Germinal center (tissue), 1 donor: ENCODE data around the gene GLIS1.

Source experiments
- DNase-seq: peaks from one replicate; pipeline ENCODE4 v3.0.0; 2012; ENCODE audit warnings: mixed read lengths, low spot score

The GLIS1 gene

DNA sequence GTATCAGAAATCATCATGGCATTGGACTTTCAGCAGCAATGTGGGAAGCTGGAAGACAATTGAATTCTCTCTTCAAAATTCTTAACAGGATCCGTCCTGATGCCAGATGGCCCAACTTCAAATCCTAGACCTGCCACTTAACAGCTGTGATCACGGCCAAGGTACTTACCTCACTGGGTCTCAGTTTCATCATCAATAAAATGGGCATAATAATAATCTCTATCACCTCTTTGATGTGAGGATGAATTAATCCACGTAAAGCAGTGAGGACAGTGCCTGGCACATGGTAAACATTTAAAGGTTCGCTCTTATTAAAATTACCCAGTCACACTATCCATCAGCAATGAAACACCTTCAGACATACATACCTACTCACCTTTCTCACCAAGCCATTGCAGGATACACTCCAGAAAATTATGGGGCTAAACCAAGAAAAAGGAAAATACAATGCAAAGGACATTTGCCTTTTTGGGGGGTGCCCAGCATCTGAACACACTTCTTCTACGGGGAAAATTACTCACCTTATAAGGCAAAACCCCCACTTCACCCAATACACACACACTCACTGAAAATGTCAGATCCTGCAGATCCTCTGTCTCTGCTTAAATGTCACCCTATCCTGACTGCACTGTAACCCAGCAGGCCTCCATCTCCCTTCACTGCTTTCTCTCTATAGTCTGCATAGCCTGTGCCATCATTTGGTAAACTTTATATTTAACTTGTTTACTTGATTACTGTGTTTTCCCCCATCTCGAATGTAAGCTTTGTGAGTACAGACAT is 21.7 kb downstream of the GLIS1 start:
- no peak for DNase-seq

DNA sequence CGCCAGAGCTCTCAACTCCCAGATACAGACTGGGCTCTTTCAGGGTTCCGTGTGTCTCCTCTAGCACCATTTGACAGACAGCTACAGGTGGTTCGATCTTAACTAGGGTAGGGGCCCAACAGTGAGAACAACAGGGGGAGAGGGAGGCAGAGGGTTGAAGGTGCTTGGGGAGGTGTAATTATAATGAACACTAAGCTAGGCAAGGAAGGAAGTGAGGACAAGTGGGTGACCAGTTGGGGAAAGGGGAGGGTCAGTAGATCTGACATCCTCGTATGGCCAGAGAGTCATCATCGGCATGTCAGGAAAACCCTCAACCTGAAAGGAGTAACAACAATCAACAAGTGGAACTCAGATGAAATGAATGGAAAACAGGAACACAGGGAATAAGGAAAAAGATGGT is 22.8 kb downstream of the GLIS1 start:
- DNase-seq, result no peak

DNA sequence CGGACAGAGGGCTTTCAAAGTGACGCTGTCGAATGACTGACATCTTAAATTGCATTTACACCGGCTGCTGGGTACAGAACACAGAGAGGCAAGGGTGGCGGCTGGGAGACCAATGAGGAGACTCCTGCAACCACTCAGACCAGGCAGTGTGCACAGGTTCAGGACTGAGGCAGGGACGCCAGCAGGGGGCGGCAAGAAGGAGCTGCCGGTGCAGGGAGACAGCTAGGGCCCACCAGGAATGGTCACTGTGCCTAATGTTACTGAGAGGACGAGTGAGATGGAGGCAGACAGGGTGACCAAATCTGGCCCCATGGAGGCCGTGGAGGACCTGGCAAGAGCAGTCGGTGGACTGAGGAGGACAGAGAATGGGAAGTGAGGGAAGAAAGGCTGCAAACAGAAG is 23.5 kb downstream of the GLIS1 start:
- no peak for DNase-seq

DNA sequence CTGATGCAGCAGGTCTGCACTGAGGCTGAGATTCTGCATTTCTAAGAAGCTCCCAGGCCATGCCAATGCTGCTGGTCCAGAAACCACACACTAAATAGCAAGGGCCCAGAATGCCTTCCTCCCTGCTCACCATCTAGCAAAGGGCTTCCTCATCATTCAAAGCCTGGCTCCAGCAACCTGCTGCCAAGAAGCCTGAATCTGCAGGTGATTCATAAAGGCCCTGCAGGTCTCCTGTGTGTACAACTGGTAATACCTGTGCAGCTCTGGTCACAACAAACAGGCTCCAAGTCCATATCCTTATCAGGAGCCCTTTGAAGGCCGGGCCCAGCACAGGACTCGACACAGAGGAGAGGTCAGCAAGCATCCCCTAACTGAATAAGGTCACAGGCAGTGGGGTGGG is 26.7 kb downstream of the GLIS1 start:
- DNase-seq, result no peak

DNA sequence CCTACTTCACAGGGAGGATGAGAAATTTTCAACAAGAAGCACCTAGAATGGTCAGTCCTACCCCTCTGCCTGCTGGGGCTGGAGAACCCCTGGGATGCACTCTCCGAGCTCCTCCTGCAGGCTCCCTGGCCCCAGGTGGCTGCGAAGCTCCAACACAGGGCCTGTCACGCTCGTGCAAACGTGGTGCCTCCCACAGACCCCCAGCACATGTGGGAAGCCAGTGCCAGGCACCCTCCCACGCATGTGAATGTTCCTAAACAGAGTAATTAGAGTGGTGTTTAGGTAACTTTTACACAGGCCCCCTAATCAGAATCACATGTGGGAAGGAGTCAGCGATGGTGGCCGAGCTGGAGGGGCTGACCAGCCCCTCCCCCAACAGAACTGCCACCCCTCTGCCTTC is 28.4 kb downstream of the GLIS1 start:
- no peak for DNase-seq

DNA sequence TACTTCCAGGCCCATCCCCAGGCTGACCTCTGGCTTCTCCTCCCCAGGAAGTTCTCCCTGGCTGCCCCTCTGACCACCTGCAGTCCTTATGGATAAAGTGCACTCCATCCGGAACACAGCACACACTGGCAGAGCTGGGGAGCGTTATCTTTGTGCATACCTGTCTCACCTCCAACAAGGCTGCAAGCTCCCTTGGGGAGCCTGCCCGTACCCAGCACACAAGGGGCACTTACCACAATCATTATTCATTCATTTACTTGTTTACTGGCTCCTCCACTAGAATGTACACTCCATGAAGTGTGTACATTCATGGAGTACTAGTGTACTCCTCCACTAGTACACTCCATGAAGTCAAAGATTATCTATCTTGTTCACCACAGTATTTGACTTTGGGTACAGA is 30.3 kb downstream of the GLIS1 start:
- no peak for DNase-seq

DNA sequence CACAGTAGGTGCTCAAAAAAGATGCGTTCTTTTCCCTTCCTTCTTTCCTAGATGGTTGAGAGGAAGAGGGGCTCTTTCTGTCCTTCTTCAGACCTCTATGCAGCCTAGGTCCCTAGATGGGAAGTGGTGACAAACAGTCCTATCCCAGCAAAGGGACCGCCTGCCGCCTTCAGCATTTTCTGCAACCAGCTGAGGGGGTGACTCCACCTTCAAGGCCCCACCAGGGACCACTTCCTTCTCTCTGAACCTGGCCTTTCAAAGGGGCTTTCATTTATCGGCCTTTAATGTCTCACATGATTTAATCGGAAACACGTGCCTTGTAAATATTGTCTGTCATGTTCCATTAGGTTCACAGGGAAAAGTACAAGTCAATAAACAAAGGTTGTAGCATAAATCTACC is 32.6 kb downstream of the GLIS1 start:
- no peak for DNase-seq

DNA sequence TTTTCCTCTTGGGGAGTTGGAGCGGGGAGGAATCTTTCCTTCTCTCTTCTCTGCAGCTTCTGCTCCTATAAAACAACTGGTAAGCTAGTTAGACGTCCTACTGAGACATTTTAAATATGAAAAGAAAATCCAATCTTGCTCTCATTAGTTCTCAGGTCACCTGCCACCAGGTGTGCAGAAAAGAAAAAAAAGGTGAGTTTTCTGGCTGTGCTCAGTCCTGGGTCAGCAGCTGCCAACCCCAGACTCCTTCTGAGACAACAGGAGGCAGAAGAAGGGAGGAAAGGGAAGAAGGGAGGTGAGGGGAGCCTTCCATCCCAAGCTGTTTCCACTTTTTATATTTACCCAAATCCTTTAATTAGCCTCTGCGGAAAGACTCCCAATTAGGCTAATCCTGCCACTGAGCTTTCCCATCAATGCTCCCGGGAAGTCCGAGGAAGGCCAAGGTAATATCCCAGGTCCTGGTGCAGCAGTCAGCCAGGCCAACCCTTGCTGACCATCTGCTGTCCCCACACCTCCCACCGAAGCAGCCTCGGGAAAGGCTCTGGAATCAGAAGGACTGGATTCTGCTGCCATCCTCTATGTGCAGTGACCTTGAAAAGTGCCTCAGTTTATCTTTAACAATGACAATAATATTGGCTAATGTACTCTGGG is 33.4 kb downstream of the GLIS1 start:
- DNase-seq, result no peak

DNA sequence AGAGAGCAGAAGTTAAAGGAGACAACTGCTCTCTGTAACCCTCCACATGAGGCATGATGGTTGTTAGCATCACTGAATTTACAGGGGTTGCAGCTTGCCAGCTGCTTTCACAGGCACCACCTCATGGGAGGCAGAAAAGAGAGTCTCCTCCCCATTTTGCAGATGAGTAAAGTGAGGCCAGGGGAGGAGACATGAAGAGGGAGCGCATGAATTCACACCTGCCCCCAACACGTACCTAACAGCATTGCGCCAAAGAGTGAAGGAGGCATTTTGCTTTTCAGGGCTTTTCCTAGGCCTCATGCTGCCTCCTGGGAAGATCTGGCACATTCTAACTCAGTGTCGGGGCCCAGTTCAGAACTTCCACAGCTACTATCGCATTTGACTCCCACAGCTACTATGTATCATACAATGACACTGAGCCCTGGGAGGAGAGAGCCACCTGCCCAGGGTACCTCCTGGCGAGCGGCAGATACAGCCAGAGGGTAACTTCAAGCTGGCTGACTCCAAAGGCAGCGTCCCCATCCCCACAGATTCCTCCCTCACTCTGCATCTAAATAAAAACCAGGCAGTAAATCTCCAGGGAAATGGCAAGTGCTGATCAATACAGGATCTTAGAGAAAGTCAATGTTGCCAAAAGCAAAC is 34.0 kb downstream of the GLIS1 start:
- DNase-seq, result no peak

DNA sequence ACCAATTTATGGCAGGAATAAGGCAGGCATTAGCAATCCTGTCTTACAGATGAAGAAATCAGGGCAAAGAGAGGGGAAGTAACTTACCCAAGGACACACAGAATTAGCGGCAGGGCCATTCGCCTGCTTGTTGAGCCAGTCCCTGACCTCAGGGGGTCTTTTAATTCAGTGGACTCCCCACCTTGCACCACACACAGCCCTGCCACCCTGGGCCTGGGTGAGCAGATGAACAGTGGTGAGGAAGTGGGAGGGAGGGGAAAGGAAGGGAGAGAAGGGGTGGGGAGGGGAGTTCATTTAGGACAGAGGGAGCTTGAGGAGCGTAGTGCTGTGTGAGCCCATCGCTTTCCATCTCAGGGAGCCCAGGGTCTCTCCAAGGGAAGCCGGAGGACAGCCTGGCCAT is 34.7 kb downstream of the GLIS1 start:
- no peak for DNase-seq

DNA sequence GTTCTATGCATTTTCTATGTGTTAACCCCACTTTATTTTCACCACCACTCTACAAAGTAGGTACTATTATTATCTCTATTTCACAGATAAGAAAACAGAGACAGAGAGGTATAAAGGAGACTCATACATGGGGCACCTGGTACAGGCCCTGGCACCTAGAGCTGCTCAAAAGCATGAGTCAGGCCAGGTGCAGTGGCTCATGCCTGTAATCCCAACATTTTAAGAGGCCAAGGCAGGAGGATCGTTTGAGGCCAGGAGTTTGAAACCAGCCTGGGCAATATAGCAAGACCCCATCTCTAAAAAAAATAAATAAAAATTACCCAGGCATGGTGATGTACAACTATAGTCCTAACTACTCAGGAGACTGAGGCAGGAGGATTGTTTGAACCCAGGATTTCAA is 35.8 kb downstream of the GLIS1 start:
- no peak for DNase-seq

DNA sequence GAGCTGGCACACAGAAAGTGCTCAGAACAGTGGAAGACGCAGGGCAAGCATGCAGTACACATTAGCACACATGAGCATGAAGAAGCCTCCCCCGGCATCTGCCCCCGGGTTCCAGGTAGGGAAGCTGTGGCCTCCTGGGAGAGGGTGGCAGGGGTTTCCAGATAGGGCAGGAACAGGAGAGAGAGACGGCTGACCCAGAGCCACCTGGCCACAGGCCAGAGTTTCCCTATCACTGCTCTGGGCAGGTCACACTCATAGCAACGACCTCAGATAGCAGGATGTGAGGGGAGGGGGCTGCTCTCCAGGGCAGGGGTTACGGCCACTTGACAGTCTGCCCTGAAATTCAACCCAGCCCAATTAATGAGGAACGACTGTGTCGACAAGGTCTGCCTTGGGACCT is 36.6 kb downstream of the GLIS1 start:
- no peak for DNase-seq

DNA sequence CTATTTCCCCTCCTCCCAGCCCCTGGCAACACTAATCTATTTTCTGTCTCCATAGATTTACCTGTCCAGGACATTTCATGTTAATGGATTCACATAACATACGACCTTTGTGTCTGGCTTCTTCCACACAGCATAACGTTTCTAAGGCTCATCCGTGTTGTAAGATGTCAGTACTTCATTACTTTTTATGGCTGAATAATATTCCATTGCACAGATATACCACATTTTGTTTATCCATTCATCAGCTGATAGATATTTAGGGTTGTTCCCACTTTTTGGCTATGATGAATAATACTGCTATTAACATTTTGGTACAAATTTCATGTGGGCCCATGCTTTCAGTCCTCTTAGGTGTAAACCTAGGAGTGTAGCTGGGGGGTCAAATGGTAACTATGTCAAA is 38.2 kb downstream of the GLIS1 start:
- no peak for DNase-seq

DNA sequence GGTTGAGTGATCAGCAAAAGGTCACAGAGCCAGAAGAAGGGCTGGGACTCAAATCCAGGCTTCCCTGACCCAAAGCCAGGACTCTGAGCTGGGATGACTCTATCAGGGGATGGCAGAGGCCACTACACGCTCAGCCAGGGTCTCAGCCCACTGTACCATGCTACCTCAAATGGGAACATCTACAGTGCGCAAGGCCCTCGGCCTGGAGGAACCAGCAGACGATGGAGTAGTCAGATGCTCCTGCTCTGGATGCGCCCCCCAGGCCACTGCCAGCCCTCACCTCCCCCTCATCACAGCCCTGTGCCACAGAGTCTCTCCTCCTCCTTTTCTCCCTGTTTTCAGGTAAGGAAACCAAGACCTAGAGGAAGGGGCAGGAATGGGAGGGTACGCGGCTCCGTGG is 39.0 kb downstream of the GLIS1 start:
- no peak for DNase-seq

DNA sequence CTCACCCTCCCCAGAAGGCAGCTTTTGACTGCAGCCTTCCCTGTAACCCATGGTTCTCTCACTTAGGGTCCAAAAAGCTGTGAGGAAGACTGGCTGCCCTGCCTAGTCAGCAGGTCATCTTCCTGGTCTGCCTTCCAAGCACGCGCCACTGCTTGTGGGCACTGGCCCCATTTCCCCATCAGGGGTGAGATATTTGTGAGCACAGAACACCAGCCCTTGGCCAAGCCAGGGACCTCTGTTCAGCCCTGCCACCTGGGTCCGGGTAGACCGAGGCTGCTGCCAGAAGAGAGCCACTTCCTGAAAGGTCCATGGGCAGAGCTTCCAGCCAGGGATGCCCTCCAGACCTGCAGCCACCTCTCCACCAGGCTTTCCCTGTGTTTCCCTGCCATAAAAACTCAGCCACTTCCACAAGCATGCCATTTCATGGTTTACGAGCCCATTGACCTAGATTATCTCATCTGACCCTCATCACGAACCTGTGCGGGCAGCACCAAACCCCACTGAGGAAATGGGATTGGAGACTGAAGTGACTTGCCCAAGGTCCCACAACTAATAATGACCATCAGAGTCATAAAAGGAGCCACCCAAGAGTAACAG is 40.5 kb downstream of the GLIS1 start:
- DNase-seq, result no peak

DNA sequence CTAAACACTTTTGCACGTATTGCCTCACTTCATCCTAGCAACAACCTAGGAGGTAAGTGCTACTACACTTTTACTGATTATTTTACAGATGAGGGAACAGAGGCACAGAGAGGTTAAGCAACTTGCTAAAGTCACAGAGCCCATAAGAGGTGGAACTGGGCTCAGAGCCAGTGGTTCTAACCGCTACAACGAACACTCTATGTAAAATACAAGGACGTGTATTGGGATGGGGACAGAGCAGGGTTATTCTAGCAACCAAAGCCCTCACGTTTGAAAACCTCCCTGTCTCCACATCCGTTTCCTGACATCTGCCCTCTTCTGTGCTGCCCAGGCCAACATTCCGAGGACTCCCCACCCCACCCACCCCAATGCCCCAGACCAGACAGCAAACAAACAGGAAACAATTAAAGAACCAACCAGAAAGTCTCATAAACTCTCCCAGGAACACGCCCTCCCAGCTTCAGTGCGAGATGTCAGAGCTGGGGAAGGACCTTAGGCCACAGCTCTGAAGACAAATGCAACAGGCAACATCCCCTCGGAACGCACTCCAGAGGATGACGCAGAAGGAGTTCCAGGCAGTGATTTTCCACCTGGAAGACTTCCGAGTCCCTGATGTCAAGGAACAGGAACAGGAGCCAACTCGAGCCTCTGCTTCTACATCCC is 41.1 kb downstream of the GLIS1 start:
- DNase-seq, result no peak

DNA sequence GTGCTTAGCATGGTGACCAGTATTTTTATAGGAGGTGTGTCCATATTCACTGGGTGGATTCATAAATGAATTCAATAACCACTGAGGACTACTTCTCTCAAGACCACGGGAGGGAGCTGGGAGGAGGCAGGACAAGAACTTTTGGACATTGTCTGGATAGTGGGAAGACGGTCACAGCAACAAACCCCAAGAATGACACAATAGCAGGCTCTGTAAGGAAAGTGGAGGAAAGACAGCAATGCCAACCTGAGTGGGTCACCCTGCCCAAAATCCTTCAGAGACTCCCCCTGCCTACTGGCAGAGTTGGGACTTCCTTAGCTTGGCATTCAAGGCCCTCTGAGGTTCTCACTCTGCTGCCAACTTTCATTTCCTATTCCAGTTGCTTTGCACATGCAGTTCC is 42.0 kb downstream of the GLIS1 start:
- DNase-seq, result no peak

DNA sequence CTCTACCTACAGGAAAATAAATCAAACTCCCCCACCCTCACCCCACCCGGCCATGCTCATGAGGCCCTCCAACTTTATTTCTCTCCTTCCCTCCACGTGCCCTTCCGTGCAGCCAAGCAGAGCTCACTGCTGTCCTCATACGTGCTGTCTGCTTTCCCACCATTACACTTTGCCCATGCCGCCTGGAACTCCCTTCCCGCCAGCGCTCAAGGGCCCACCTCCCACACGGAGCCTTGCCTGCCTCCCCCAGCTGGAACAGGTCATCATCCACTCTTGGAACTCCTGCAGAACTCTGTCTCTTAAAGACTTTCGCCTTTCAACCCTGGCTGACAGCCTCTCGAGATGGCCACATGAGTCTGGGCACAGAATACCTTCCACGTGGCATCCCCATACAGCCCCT is 42.4 kb downstream of the GLIS1 start:
- no peak for DNase-seq

DNA sequence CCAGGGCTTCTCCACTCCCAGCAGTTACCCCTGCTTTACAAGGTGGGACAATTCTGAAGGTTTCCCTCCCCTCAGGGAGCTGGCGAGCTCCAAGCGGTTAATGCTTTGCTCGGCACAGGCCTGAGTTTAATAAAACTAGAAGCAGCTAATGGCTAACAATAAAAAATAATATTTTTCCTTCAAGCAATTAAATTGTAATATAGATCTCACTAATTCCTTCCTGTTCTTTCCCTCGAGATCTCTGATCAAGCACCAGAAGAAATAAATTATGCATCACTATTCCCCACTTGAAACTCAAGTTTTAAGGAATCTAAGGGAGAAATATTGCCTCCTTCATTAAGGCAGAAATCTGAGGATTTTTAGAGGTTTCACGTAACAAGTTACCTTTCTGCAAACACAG is 42.9 kb downstream of the GLIS1 start:
- DNase-seq, result no peak

DNA sequence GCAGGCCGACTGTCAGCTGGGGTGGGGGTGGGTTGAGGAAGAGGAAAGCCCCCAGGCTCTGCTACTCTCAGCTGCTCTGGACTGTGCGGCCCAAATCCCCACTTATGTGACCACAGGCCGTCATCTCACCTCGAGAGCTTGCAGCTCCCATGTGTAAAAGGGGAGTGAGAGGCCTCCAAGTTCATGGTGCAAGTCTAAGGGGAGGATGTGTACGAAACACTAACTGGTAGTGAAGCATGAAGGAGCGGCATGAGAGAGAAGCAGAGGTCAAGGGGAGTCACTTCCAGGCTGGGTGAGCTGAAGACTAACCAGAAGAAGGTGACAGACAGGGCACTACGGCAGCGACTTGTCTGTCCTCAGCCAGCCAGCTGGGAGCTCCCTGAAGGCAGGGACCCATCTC is 43.8 kb downstream of the GLIS1 start:
- DNase-seq, result no peak

DNA sequence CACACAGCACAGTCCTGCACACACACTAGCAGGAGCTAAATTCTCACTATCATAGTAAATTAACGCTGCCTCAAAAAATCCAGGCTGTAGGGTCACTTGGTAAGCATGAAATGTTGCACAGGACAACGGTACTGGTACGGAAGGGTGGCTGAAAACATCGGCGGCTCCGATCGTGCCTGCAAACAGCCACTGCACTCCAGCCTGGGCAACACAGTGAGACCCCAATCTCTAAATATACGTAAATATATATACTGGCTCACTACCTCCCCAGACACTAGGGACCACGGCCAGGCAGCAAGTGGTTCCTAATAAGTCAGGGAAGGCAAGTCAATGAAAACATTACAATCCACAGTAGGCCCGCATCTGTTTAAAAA is 44.3 kb downstream of the GLIS1 start:
- no peak for DNase-seq
